H1 (cell line): Measurements from ENCODE around the gene ZNF837. TPM values are rescaled to one million over a fixed set of nuclear protein-coding genes. Genes with fewer than 3 reads are reported as not detected.

Source experiments
- CTCF ChIA-PET: fragments of 300-600 bp; sonication (Branson Sonifier 250); formaldehyde crosslinking; loops from one replicate; lab custom pipeline; 2021; ENCODE audit not compliant: partially characterized antibody; lab: Charles Lee
- POLR2A ChIA-PET: fragments of 300-600 bp; sonication (Branson Sonifier 250); formaldehyde crosslinking; loops from one replicate; lab custom pipeline; 2021; ENCODE audit warnings: inconsistent platforms; ENCODE audit not compliant: partially characterized antibody; lab: Charles Lee
- DNase-seq, 2 experiments: peaks; one replicate each; pipeline versions ENCODE4 v3.0.0 to v3.0.0-alpha.2; 2010 to 2022; ENCODE audit warnings: low spot score in 2 of 2, low read depth in 1 of 2, mixed read lengths in 1 of 2
- FAIRE-seq: peaks from 2 replicates; lab custom pipeline; 2011; peaks lifted over from hg19 to GRCh38; lab: Jason Lieb, UNC
- H2AFZ ChIP-seq: 2 replicates; pipeline ENCODE4 v1.8.1; 2012; ENCODE audit warnings: low read length, inconsistent platforms
- H2AK5ac ChIP-seq: 2 replicates; pipeline ENCODE4 v1.6.1; 2013; ENCODE audit warnings: low read depth, low read length
- H2BK120ac ChIP-seq: replicated peaks from 2 replicates; pipeline ENCODE3; 2013; ENCODE audit warnings: low read depth, low read length, inconsistent platforms
- H2BK12ac ChIP-seq: 2 replicates; pipeline ENCODE4 v1.6.1; 2013; ENCODE audit warnings: low read depth, low read length
- H2BK15ac ChIP-seq: 2 replicates; pipeline ENCODE4 v1.6.1; 2013; ENCODE audit warnings: low read length
- H2BK20ac ChIP-seq: 2 replicates; pipeline ENCODE4 v1.6.1; 2013; ENCODE audit warnings: low read length
- H2BK5ac ChIP-seq: 2 replicates; pipeline ENCODE4 v1.6.1; 2013; ENCODE audit warnings: low read depth, low read length
- H3K14ac ChIP-seq: 2 replicates; pipeline ENCODE4 v1.6.1; 2013; ENCODE audit warnings: inconsistent platforms; ENCODE audit not compliant: insufficient read length
- H3K18ac ChIP-seq: 2 replicates; pipeline ENCODE4 v1.6.1; 2013; ENCODE audit warnings: low read length; ENCODE audit errors: extremely low read depth
- H3K23ac ChIP-seq: 2 replicates; pipeline ENCODE4 v1.6.1; 2013; ENCODE audit warnings: inconsistent platforms; ENCODE audit not compliant: insufficient read length
- H3K23me2 ChIP-seq: 2 replicates; pipeline ENCODE4 v1.6.1; 2013; ENCODE audit warnings: low read depth, low read length
- H3K27ac ChIP-seq: 2 replicates; pipeline ENCODE4 v1.6.1; 2011; ENCODE audit warnings: low read depth, low read length, inconsistent platforms
- H3K27me3 ChIP-seq, 4 experiments: replicated peaks in 1 of 4; 1 replicate in 1 of 4; 2 replicates in 3 of 4; pipeline versions ENCODE4 v1.6.1 to v1.8.1; 2011 to 2013; ENCODE audit warnings: low read length in 3 of 4, mild to moderate bottlenecking in 3 of 4, inconsistent platforms in 2 of 4, mixed read lengths in 2 of 4, moderate library complexity in 1 of 4; ENCODE audit not compliant: control insufficient read depth in 3 of 4, insufficient read depth in 3 of 4; ENCODE audit errors: extremely low read depth in 1 of 4
- H3K36me3 ChIP-seq, 4 experiments: 2 replicates each; pipeline versions ENCODE4 v1.6.1 to v1.8.1; 2011 to 2013; ENCODE audit warnings: mild to moderate bottlenecking in 4 of 4, low read length in 3 of 4, moderate library complexity in 2 of 4, control low read depth in 1 of 4, inconsistent platforms in 1 of 4; ENCODE audit not compliant: insufficient read depth in 4 of 4, control insufficient read depth in 2 of 4
- H3K4ac ChIP-seq: replicated peaks from 2 replicates; pipeline ENCODE3; 2013; ENCODE audit warnings: low read length, low read depth, mixed read lengths, inconsistent platforms; ENCODE audit not compliant: insufficient read length
- H3K4me1 ChIP-seq, 4 experiments: replicated peaks in 1 of 4; 1 replicate in 1 of 4; 2 replicates in 3 of 4; pipeline versions ENCODE4 v1.6.1 to v1.8.1; 2011 to 2013; ENCODE audit warnings: low read length in 3 of 4, inconsistent platforms in 2 of 4, mixed read lengths in 1 of 4; ENCODE audit not compliant: insufficient read depth in 4 of 4, control insufficient read depth in 3 of 4
- H3K4me2 ChIP-seq, 2 experiments: 2 replicates each; pipeline versions ENCODE4 v1.6.1 to v1.8.1; 2011 to 2013; ENCODE audit warnings: low read depth in 2 of 2, low read length in 2 of 2, control low read depth in 1 of 2, inconsistent platforms in 1 of 2, mild to moderate bottlenecking in 1 of 2; ENCODE audit not compliant: insufficient read depth in 1 of 2
- H3K4me3 ChIP-seq, 4 experiments: fragments of 200-600, 300-600 bp in 1 of 4; sonication (generic), shearing (Covaris generic), sonication (Bioruptor Twin) in 1 of 4; 2 replicates each; pipeline versions ENCODE4 v1.5.1 to v1.8.1; 2011 to 2016; ENCODE audit warnings: low read length in 4 of 4, low read depth in 3 of 4, control low read depth in 2 of 4, inconsistent platforms in 2 of 4, mild to moderate bottlenecking in 2 of 4, mixed read lengths in 1 of 4, moderate library complexity in 1 of 4; ENCODE audit not compliant: insufficient read depth in 2 of 4; ENCODE audit errors: extremely low read depth in 1 of 4
- H3K56ac ChIP-seq: replicated peaks from 2 replicates; pipeline ENCODE3; 2013; ENCODE audit warnings: low read depth, mild to moderate bottlenecking, mixed read lengths, low read length, inconsistent platforms; ENCODE audit not compliant: insufficient read length
- H3K79me1 ChIP-seq: 2 replicates; pipeline ENCODE4 v1.6.1; 2013; ENCODE audit warnings: low read depth, low read length, control low read depth
- H3K79me2 ChIP-seq, 2 experiments: 2 replicates each; pipeline versions ENCODE4 v1.6.1 to v1.8.1; 2012 to 2013; ENCODE audit warnings: low read length in 2 of 2, mild to moderate bottlenecking in 2 of 2, inconsistent platforms in 1 of 2; ENCODE audit not compliant: insufficient read depth in 2 of 2, control insufficient read depth in 1 of 2
- H3K9ac ChIP-seq, 4 experiments: replicated peaks in 1 of 4; 1 replicate in 1 of 4; 2 replicates in 3 of 4; pipeline versions ENCODE4 v1.6.1 to v1.8.1; 2011 to 2013; ENCODE audit warnings: low read depth in 3 of 4, low read length in 3 of 4, control low read depth in 2 of 4, mild to moderate bottlenecking in 2 of 4, moderate library complexity in 2 of 4, inconsistent platforms in 1 of 4; ENCODE audit errors: extremely low read depth in 1 of 4
- H3K9me3 ChIP-seq, 2 experiments: 2 replicates each; pipeline versions ENCODE4 v1.6.1 to v1.8.1; 2012 to 2013; ENCODE audit warnings: mild to moderate bottlenecking in 2 of 2, moderate library complexity in 2 of 2, control low read depth in 1 of 2, inconsistent platforms in 1 of 2, low read depth in 1 of 2, low read length in 1 of 2, mixed read lengths in 1 of 2; ENCODE audit not compliant: insufficient read depth in 2 of 2
- H4K20me1 ChIP-seq, 2 experiments: replicated peaks in 1 of 2; 2 replicates each; pipeline versions ENCODE3 to v1.8.1; 2011 to 2013; ENCODE audit warnings: inconsistent platforms in 2 of 2, low read length in 2 of 2, mild to moderate bottlenecking in 1 of 2; ENCODE audit not compliant: insufficient read depth in 2 of 2, control insufficient read depth in 1 of 2
- H4K5ac ChIP-seq: 2 replicates; pipeline ENCODE4 v1.6.1; 2013; ENCODE audit warnings: low read length, low read depth, mixed read lengths, inconsistent platforms; ENCODE audit not compliant: insufficient read length
- H4K8ac ChIP-seq: 2 replicates; pipeline ENCODE4 v1.8.0; 2013; ENCODE audit warnings: mild to moderate bottlenecking, moderate library complexity, low read length, inconsistent platforms; ENCODE audit not compliant: insufficient read depth; ENCODE audit errors: extremely low read depth
- H4K91ac ChIP-seq: replicated peaks from 2 replicates; pipeline ENCODE3; 2013; ENCODE audit warnings: low read length, mixed read lengths, inconsistent platforms; ENCODE audit not compliant: insufficient read length
- BRCA1 ChIP-seq: IDR thresholded peaks from 2 replicates; pipeline ENCODE4 v1.6.1; 2012; ENCODE audit warnings: low read depth, low read length, improper control_type of control experiment
- CEBPB ChIP-seq: IDR thresholded peaks from 2 replicates; pipeline ENCODE4 v1.6.1; 2012; ENCODE audit warnings: low read depth, low read length
- CHD1 ChIP-seq: IDR thresholded peaks from 2 replicates; pipeline ENCODE4 v1.6.1; 2012; ENCODE audit warnings: low read depth, low read length, improper control_type of control experiment
- CREB1 ChIP-seq: IDR thresholded peaks from 2 replicates; pipeline ENCODE4 v1.6.1; 2012; ENCODE audit warnings: inconsistent platforms
- JUND ChIP-seq: IDR thresholded peaks from 2 replicates; pipeline ENCODE4 v1.6.1; 2011; ENCODE audit warnings: mild to moderate bottlenecking, improper control_type of control experiment, low read length
- KDM4A ChIP-seq: IDR thresholded peaks from one replicate; pipeline ENCODE4 v1.7.1; 2012; ENCODE audit warnings: low read depth, mild to moderate bottlenecking, moderate library complexity, low read length, inconsistent platforms; ENCODE audit not compliant: severe bottlenecking
- NANOG ChIP-seq: IDR thresholded peaks from 2 replicates; pipeline ENCODE4 v1.6.1; 2011; ENCODE audit warnings: low read length, low read depth, mild to moderate bottlenecking, inconsistent platforms; ENCODE audit not compliant: insufficient read depth, poor library complexity, severe bottlenecking
- RFX5 ChIP-seq: IDR thresholded peaks from 2 replicates; pipeline ENCODE4 v1.6.1; 2011; ENCODE audit warnings: low read depth, low read length, improper control_type of control experiment, borderline replicate concordance
- SP2 ChIP-seq: IDR thresholded peaks from 2 replicates; pipeline ENCODE4 v1.6.1; 2012; ENCODE audit warnings: mild to moderate bottlenecking, low read length, inconsistent platforms
- SP4 ChIP-seq: IDR thresholded peaks from 2 replicates; pipeline ENCODE4 v1.6.1; 2012; ENCODE audit warnings: low read length, inconsistent platforms
- TAF7 ChIP-seq: optimal IDR thresholded peaks from 2 replicates; pipeline ENCODE3; 2011; ENCODE audit warnings: low read depth, mild to moderate bottlenecking, inconsistent platforms, low read length, moderate library complexity, borderline replicate concordance
- WGBS, 2 experiments: shearing (Covaris generic) in 1 of 2; methylation state at CpG; one replicate each; pipeline versions ENCODE4 v1.1.6 to v1.1.7; 2013 to 2015; ENCODE audit warnings: low lambda C conversion rate in 2 of 2, mixed read lengths in 2 of 2, inconsistent platforms in 1 of 2, low coverage in 1 of 2, missing lambda C conversion rate in 1 of 2; ENCODE audit not compliant: insufficient replicate concordance in 2 of 2, insufficient coverage in 1 of 2, insufficient read length in 1 of 2; ENCODE audit errors: extremely low coverage in 1 of 2, missing lambda C conversion rate in 1 of 2; 5-methylcytosine and 5-hydroxymethylcytosine counted together
- polyA plus RNA-seq, 7 experiments: library from polyadenylated mRNA; depleted of rRNA in 3 of 7; stranded (reverse) in 5 of 7; unstranded in 2 of 7; fragments of >200 nt in 5 of 7; fragments of 200-250 nt in 2 of 7; gene quantifications; 1 replicate in 5 of 7; 2 replicates in 1 of 7; 4 replicates in 1 of 7; pipeline versions ENCODE4 v1.2.1 to v1.2.3, GENCODE V29; 2011 to 2013; ENCODE audit warnings: missing spikeins in 2 of 7, mixed read lengths in 2 of 7
- total RNA-seq: library from RNA; stranded (reverse); fragmentation: NEBNext Ultra II Directional; extraction: Animal tissue kit (Norgen Biotek cat#: 25700); gene quantifications from 2 replicates; pipeline ENCODE4 v1.2.1, GENCODE V29; 2021
- TF ChIP-seq, protein P1 (sequence below): IDR thresholded peaks from 2 replicates; pipeline ENCODE4 v1.6.1; 2012; ENCODE audit warnings: low read length, inconsistent platforms

ZNF837 gene
- total and polyA plus RNA-seq, 2 of the 8 experiments (the other 6 are each of a cell fraction or from before 2014, with no cell fraction given): 1.9 to 3.3 TPM

DNA sequence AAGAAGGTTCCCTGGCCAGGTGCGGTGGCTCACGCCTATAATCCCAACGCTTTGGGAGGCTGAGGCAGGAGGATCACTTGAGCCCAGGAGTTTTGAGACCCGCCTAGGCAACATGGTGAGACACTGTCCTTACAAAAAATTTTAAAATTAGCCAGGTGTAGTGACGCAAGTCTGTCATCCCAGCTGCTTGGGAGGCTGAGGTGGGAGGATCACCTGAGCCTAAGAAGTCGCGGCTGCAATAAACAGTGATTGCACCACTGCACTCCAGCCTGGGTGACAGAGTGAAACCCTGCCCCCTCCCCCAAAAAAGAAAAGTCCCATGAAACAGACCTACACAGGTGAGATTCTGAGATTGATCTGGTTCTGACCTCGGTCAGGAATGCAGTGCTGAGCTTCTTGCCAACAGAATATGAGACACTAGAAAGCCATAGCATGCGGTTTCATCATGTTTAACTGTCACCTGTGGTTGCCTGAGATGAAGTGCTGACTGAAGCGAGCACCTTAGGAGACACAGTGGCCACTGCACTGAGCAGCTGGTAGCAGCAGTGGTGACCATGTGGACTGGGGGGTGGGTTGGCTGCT, 25.5 kb downstream of the ZNF837 start:
- 91% methylated on average over 10 of the region's 10 CpGs; no CpG with 5 or more reads in 1 of the 2 experiments for WGBS, 2 experiments
- Histone ChIP-seq H2AFZ (no peak overlapping the region), H3K36me3 (no peaks in the 10 kb centered on the region), H3K18ac (no peak overlapping the region), H3K9ac (no peak overlapping the region), H4K8ac (no peak overlapping the region), H3K4me3 (no peak overlapping the region), H4K20me1 (peaks cover 0 to 3% of the 10 kb centered on the region in 2 experiments), H3K27me3 (no peaks in the 10 kb centered on the region), H2AK5ac (no peak overlapping the region), H2BK12ac (no peak overlapping the region), H2BK20ac (no peak overlapping the region), H3K14ac (no peak overlapping the region), H3K79me1 (no peaks in the 10 kb centered on the region), H3K27ac (no peak overlapping the region), H4K91ac (no peak overlapping the region), H3K23ac (no peak overlapping the region), H2BK5ac (no peak overlapping the region; the same call in 1 of the 2 replicates), H3K4me2 (no peak overlapping the region), H2BK15ac (no peak overlapping the region), H4K5ac (no peak overlapping the region), H3K56ac (no peak overlapping the region), H3K4me1 (peaks cover 0 to 6% (median 0%) of the 10 kb centered on the region in 4 experiments; a peak in 1 of 7 replicates), H3K79me2 (no peaks in the 10 kb centered on the region), H2BK120ac (no peak overlapping the region), H3K4ac (no peak overlapping the region), H3K9me3 (no peaks in the 10 kb centered on the region), H3K23me2 (no peaks in the 10 kb centered on the region)
- FAIRE-seq (no peak), DNase-seq (no peak)
- POLR2A ChIA-PET: interaction anchor here (0.6 to 11.4 kb wide), 10 partner anchors 7 to 469 kb away, joined by 3 to 102 read pairs (median 4); partner anchors contain the start of genes RNF225, ZNF497, ZNF544 and ZSCAN22
- CTCF ChIA-PET: interaction anchor here (1.1 to 2.8 kb wide), 4 partner anchors 8 to 16 kb away, joined by 4 to 9 read pairs (median 7); no protein-coding TSS in a partner anchor
- TF ChIP-seq JUND (no peak), TAF7 (no peak), BRCA1 (no peak), CREB1 (no peak), KDM4A (no peak), CHD1 (no peak), SP4 (no peak), SP2 (no peak), RFX5 (no peak), CEBPB (no peak), NANOG (no peak)
- TF ChIP-seq, protein P1, sequence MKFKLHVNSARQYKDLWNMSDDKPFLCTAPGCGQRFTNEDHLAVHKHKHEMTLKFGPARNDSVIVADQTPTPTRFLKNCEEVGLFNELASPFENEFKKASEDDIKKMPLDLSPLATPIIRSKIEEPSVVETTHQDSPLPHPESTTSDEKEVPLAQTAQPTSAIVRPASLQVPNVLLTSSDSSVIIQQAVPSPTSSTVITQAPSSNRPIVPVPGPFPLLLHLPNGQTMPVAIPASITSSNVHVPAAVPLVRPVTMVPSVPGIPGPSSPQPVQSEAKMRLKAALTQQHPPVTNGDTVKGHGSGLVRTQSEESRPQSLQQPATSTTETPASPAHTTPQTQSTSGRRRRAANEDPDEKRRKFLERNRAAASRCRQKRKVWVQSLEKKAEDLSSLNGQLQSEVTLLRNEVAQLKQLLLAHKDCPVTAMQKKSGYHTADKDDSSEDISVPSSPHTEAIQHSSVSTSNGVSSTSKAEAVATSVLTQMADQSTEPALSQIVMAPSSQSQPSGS: no peak
